ENCODE data around the gene LGALS16.
"Not testable (repeated sequence)": the region's sequence is repeated elsewhere in the genome, so short reads cannot be mapped to it uniquely, and the experiment has no call there.

LGALS16 gene, protein sequence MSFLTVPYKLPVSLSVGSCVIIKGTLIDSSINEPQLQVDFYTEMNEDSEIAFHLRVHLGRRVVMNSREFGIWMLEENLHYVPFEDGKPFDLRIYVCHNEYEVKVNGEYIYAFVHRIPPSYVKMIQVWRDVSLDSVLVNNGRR

GRCh38 chr19:39655613-39656012 lies at the start of gene LGALS16:
TSS of gene LGALS16 (plus strand) at chr19:39655913. CDS start at chr19:39655962, 49 bp downstream.
- H3K4me1 Mint-ChIP-seq = no peaks in the 10 kb centered on the region
- H3K36me3 Mint-ChIP-seq = no peaks in the 10 kb centered on the region
- DNase-seq (ENCODE audit: low spot score in 2 of 2) (no peak), ATAC-seq (no peak)
- no peak within 1 kb of the TSS for H3K4me3 Mint-ChIP-seq
- no peak within 1 kb of the TSS for H3K27ac Mint-ChIP-seq
- H3K9me3 Mint-ChIP-seq = no peaks in the 10 kb centered on the region

GRCh38 chr19:39607021-39607420 lies 48.7 kb upstream of the LGALS16 start:
- Mint-ChIP-seq H3K4me1 (no peaks in the 10 kb centered on the region), H3K4me3 (no peak overlapping the region), H3K27ac (no peak overlapping the region), H3K9me3 (no peaks in the 10 kb centered on the region), H3K36me3 (no peaks in the 10 kb centered on the region)
- ATAC-seq (no peak), DNase-seq (ENCODE audit: low spot score in 2 of 2) (no peak)

DNA sequence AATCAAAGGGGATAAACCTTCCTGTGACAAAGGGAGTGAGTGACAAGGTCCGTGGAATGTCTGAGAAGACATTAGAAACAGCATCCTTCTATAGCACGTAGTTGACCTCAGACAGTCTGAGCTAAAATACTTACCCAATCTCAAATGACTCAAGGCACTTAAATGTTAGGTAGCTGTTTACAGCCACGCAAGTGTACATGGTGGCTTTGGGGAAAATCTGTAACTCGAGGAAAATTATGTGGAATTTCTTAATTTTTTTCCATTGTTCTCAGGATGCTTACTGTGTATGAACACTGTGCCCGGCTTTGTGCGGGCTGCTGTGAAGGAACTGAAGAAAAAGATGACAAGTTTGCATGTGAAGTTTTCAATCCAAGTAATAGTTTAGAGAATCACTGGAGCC lies 48.2 kb upstream of the LGALS16 start:
- H3K27ac Mint-ChIP-seq = no peak overlapping the region
- no peaks in the 10 kb centered on the region for H3K36me3 Mint-ChIP-seq
- no peak overlapping the region for H3K4me3 Mint-ChIP-seq
- H3K4me1 Mint-ChIP-seq = no peaks in the 10 kb centered on the region
- H3K9me3 Mint-ChIP-seq = no peaks in the 10 kb centered on the region
- ATAC-seq = no peak
- no peak for DNase-seq (ENCODE audit: low spot score in 2 of 2)

- DNase-seq (ENCODE audit: low spot score in 2 of 2) (no peak), ATAC-seq (no peak)
- H3K4me3 Mint-ChIP-seq = no peak overlapping the region
- no peak overlapping the region for H3K27ac Mint-ChIP-seq
- no peaks in the 10 kb centered on the region for H3K4me1 Mint-ChIP-seq
- no peaks in the 10 kb centered on the region for H3K36me3 Mint-ChIP-seq
- peaks cover 4% of the 10 kb centered on the region for H3K9me3 Mint-ChIP-seq
These were observed 42.1 kb upstream of the LGALS16 start for GRCh38 chr19:39613597-39613996.

DNA sequence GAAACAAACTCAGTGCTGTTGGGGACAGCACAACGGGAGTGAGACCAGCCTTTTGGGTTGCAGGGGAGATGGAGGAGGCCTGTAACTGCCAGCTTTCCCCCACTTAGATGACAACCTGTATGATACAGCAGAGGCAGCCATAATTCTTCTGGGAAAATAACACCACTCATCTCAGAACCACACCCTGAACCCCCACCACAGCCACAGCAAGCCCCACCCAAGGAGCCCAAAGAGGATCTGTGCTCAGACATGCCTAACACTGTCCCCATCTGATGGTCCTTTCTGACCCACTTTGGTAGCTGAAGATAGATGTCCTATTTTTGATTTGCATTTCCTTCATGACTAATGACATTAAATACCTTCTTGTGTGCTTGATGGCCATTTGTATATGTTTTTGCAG lies 38.0 kb upstream of the LGALS16 start:
- Mint-ChIP-seq H3K4me1 (no peaks in the 10 kb centered on the region), H3K27ac (no peak overlapping the region), H3K4me3 (no peak overlapping the region), H3K9me3 (peaks cover 4% of the 10 kb centered on the region), H3K36me3 (no peaks in the 10 kb centered on the region)
- ATAC-seq = no peak
- no peak for DNase-seq (ENCODE audit: low spot score in 2 of 2)

- no peak overlapping the region for H3K27ac Mint-ChIP-seq
These were observed 31.8 kb upstream of the LGALS16 start for GRCh38 chr19:39623946-39624345.

GRCh38 chr19:39627631-39628030 lies 28.1 kb upstream of the LGALS16 start:
- not testable (repeated sequence) for H3K4me1 Mint-ChIP-seq; DNase-seq (ENCODE audit: low spot score in 2 of 2); H3K36me3 Mint-ChIP-seq; H3K27ac Mint-ChIP-seq; H3K9me3 Mint-ChIP-seq; ATAC-seq; H3K4me3 Mint-ChIP-seq

More at GRCh38 chr19:39623946-39624345, 31.8 kb upstream of the LGALS16 start:
- H3K36me3 Mint-ChIP-seq = no peaks in the 10 kb centered on the region
- H3K4me1 Mint-ChIP-seq = no peaks in the 10 kb centered on the region
- ATAC-seq = no peak
- H3K9me3 Mint-ChIP-seq = no peaks in the 10 kb centered on the region
- DNase-seq (ENCODE audit: low spot score in 2 of 2) = no peak
- H3K4me3 Mint-ChIP-seq = no peak overlapping the region

DNA sequence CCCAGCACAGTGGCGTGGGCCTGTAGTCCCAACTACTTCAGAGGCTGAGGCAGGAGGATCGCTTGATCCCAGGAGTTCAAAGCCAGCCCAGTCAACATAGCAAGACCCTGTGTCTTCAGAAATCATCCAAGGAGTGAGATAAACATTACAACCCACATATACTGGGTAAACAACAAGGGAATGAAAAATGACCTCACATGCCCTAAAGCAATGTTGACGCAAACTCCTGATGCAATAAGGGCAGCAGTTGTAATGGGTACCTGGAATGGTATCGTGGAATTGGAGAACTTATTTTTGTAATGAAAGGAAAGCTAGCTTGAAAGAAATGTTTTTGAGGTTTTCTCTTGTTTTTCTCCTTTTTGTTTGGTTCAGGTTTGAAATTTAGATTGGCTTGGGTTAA lies 24.5 kb upstream of the LGALS16 start:
- Mint-ChIP-seq H3K4me3 (no peak overlapping the region), H3K27ac (no peak overlapping the region), H3K4me1 (no peaks in the 10 kb centered on the region), H3K9me3 (peaks cover 2% of the 10 kb centered on the region), H3K36me3 (no peaks in the 10 kb centered on the region)
- DNase-seq (ENCODE audit: low spot score in 2 of 2) (no peak), ATAC-seq (no peak)

DNA sequence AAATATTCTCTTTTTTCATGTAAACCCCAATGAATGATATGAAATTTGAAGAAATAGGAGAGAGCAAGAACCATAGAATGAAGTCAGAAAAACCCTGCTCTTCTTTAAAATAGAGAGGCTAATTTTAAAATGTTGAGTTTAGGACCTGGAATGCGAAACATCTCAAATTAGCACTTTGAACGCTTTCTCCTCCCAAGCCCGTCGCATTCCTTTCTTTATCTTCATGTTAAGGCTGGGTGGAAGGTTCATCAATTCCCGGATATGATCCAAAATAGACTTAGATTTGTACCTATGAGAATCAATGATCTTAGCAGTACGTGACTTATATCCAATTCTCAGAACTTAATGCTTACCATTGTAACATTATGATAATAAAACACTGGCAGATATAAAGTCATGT lies 24.1 kb upstream of the LGALS16 start:
- DNase-seq (ENCODE audit: low spot score in 2 of 2) (no peak), ATAC-seq (no peak)
- H3K4me3 Mint-ChIP-seq = no peak overlapping the region
- H3K27ac Mint-ChIP-seq = no peak overlapping the region
- H3K9me3 Mint-ChIP-seq = peaks cover 2% of the 10 kb centered on the region
- H3K36me3 Mint-ChIP-seq = no peaks in the 10 kb centered on the region
- no peaks in the 10 kb centered on the region for H3K4me1 Mint-ChIP-seq

DNA sequence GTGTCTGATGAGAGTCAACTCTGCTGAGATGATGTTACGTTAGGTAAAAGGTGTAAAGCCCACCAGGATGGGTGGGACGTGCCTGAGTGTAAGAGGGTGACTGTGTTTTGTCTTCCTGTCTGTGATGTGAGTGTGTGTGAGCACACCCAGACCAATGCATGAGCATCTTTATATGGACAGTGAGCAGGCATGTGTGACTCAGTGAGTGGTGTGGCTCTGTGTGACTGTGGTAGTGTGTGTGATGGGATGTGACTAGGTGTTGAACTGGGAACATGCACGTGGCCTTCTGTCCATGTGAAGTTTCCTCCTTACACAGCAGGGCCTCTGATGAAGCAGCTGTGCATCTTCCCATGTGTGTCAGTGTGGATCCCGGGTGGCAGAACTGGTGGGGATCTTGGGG lies 17.8 kb upstream of the LGALS16 start:
- Mint-ChIP-seq H3K4me1 (no peaks in the 10 kb centered on the region), H3K4me3 (no peak overlapping the region), H3K9me3 (peaks cover 2% of the 10 kb centered on the region), H3K27ac (no peak overlapping the region), H3K36me3 (no peaks in the 10 kb centered on the region)
- ATAC-seq (peak; percentile 65), DNase-seq (ENCODE audit: low spot score in 2 of 2) (no peak)

- ATAC-seq = no peak
These were observed 13.9 kb upstream of the LGALS16 start for GRCh38 chr19:39641773-39642172.

DNA sequence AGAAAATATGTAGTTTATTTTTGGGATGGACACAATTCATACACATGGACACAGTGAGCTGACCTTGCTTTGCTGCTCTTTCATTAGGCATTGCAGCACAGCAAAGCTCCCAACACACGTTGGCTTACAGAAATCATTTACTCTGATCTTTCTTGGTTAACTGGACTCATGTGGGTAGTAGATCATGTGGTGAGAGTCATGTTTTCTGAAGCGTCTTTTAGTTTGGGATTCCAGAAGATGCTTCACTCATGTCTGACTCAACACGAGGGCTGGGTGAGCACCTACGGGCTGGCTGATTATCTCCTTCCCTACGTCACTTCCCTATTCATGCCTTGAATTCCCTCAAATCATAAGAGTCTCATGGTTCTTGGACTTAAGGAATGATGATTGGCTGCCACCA lies 12.1 kb upstream of the LGALS16 start:
- no peak overlapping the region for H3K27ac Mint-ChIP-seq
- H3K9me3 Mint-ChIP-seq = no peaks in the 10 kb centered on the region
- H3K36me3 Mint-ChIP-seq = no peaks in the 10 kb centered on the region
- ATAC-seq (no peak), DNase-seq (ENCODE audit: low spot score in 2 of 2) (no peak)
- no peaks in the 10 kb centered on the region for H3K4me1 Mint-ChIP-seq
- no peak overlapping the region for H3K4me3 Mint-ChIP-seq

More at GRCh38 chr19:39641773-39642172, 13.9 kb upstream of the LGALS16 start:
- no peak for DNase-seq (ENCODE audit: low spot score in 2 of 2)
- no peak overlapping the region for H3K4me3 Mint-ChIP-seq
- no peaks in the 10 kb centered on the region for H3K9me3 Mint-ChIP-seq
- H3K4me1 Mint-ChIP-seq = no peaks in the 10 kb centered on the region
- H3K36me3 Mint-ChIP-seq = no peaks in the 10 kb centered on the region
- no peak overlapping the region for H3K27ac Mint-ChIP-seq

DNA sequence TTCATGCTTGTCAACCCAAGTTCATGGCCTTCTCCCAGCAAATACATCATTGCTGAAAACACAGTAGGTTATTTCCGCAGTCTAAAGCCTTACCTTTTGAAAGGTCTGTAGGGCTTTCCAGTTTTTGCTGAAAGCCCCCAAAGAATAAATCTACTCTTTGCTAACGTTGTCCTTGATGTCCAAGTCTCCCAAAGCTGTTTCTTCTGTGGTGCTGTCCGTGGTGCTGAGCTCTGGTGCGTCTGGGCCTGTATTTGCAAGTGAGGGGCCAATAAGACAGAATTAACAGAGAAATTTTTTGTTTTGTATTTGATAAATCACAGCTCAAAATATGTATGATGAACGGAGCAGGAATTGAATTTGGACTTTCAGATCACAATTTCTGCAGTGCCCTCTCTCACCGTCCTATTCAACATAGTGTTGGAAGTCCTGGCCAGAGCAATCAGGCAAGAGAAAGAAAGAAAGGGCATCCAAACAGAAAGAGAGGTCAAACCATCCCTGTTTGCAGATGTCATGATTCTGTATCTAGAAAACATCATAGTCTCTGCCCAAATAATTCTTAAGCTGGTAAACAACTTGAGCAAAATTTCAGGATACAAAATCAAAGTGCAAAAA lies 9.8 kb upstream of the LGALS16 start:
- DNase-seq (ENCODE audit: low spot score in 2 of 2) (no peak), ATAC-seq (no peak)
- Mint-ChIP-seq H3K36me3 (no peaks in the 10 kb centered on the region), H3K9me3 (no peaks in the 10 kb centered on the region), H3K27ac (no peak overlapping the region), H3K4me3 (no peak overlapping the region), H3K4me1 (no peaks in the 10 kb centered on the region)

- DNase-seq (ENCODE audit: low spot score in 2 of 2) (no peak), ATAC-seq (no peak)
- no peaks in the 10 kb centered on the region for H3K9me3 Mint-ChIP-seq
- no peaks in the 10 kb centered on the region for H3K36me3 Mint-ChIP-seq
- no peaks in the 10 kb centered on the region for H3K4me1 Mint-ChIP-seq
- no peak overlapping the region for H3K4me3 Mint-ChIP-seq
- no peak overlapping the region for H3K27ac Mint-ChIP-seq
These were observed 7.8 kb upstream of the LGALS16 start for GRCh38 chr19:39647918-39648317.

GRCh38 chr19:39659791-39660190 lies 4.1 kb downstream of the LGALS16 start:
- ATAC-seq (no peak), DNase-seq (ENCODE audit: low spot score in 2 of 2) (no peak)
- Mint-ChIP-seq H3K36me3 (no peaks in the 10 kb centered on the region), H3K4me1 (no peaks in the 10 kb centered on the region), H3K27ac (no peak overlapping the region), H3K4me3 (no peak overlapping the region), H3K9me3 (no peaks in the 10 kb centered on the region)

GRCh38 chr19:39660661-39661060 lies 4.9 kb downstream of the LGALS16 start:
- H3K4me1 Mint-ChIP-seq = no peaks in the 10 kb centered on the region
- no peak overlapping the region for H3K27ac Mint-ChIP-seq
- no peak overlapping the region for H3K4me3 Mint-ChIP-seq
- no peaks in the 10 kb centered on the region for H3K9me3 Mint-ChIP-seq
- H3K36me3 Mint-ChIP-seq = no peaks in the 10 kb centered on the region
- ATAC-seq (no peak), DNase-seq (ENCODE audit: low spot score in 2 of 2) (no peak)

Data from stimulated activated effector memory CD8-positive, alpha-beta T cell treated with anti-CD3 and anti-CD28 coated beads, Interleukin-12 subunit alpha, Interleukin-12 subunit beta, amount 100 ng/mL, for 72 hours (primary cell).